Prostate gland (tissue), 2 donors: ENCODE results near the gene SHISA5.

Experiments
- POLR2AphosphoS5 ChIP-seq: sonication (generic); formaldehyde crosslinking; IDR thresholded peaks from one replicate; pipeline ENCODE4 v1.6.1; 2017; ENCODE audit warnings: antibody characterized with exemption
- TF ChIP-seq, protein P1 (sequence below), 4 experiments: fragments of 200-600 bp in 2 of 4; fragments of 450-650 bp in 2 of 4; sonication (generic) in 2 of 4; IDR thresholded peaks; 1 replicate in 3 of 4; 2 replicates in 1 of 4; pipeline ENCODE4 v1.5.1; 2016 to 2019; ENCODE audit warnings: antibody characterized with exemption in 4 of 4, mild to moderate bottlenecking in 2 of 4, moderate library complexity in 2 of 4

DNA sequence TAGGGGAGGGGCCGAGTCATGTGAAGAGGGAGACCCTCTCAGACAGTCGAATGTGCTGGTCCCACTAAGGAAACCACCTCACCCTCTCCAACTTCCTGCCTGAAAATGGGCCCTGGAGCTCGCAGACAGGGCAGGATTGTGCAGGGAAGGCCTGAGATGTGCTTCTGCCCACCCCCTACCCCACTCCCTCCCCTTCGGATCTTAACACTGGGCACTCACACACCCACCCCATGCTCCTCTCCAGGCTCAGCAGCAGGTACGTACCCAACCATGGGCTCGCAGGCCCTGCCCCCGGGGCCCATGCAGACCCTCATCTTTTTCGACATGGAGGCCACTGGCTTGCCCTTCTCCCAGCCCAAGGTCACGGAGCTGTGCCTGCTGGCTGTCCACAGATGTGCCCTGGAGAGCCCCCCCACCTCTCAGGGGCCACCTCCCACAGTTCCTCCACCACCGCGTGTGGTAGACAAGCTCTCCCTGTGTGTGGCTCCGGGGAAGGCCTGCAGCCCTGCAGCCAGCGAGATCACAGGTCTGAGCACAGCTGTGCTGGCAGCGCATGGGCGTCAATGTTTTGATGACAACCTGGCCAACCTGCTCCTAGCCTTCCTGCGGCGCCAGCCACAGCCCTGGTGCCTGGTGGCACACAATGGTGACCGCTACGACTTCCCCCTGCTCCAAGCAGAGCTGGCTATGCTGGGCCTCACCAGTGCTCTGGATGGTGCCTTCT is 37.4 kb downstream of the SHISA5 start:
- TF ChIP-seq, protein P1, sequence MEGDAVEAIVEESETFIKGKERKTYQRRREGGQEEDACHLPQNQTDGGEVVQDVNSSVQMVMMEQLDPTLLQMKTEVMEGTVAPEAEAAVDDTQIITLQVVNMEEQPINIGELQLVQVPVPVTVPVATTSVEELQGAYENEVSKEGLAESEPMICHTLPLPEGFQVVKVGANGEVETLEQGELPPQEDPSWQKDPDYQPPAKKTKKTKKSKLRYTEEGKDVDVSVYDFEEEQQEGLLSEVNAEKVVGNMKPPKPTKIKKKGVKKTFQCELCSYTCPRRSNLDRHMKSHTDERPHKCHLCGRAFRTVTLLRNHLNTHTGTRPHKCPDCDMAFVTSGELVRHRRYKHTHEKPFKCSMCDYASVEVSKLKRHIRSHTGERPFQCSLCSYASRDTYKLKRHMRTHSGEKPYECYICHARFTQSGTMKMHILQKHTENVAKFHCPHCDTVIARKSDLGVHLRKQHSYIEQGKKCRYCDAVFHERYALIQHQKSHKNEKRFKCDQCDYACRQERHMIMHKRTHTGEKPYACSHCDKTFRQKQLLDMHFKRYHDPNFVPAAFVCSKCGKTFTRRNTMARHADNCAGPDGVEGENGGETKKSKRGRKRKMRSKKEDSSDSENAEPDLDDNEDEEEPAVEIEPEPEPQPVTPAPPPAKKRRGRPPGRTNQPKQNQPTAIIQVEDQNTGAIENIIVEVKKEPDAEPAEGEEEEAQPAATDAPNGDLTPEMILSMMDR (IDR thresholded peaks at IDR 0.05): no peak
- no peak for TF ChIP-seq POLR2AphosphoS5
